SK-N-SH (cell line): Measurements from ENCODE around the gene LCN9. TPM values are rescaled to one million over a fixed set of nuclear protein-coding genes. Genes with fewer than 3 reads are reported as not detected.

ENCODE experiments used
- CTCF ChIA-PET: fragments of 300-600, 350-600 bp; formaldehyde crosslinking; extraction: SDS; loops from one replicate; lab custom pipeline; 2021; lab: Yijun Ruan, JAX
- POLR2A ChIA-PET: fragments of 350-600 bp; sonication (Branson Sonifier 250); formaldehyde crosslinking; extraction: SDS; loops from one replicate; lab custom pipeline; 2020; ENCODE audit warnings: antibody characterized with exemption, inconsistent platforms; lab: Yijun Ruan, JAX
- DNase-seq: peaks from one replicate; pipeline ENCODE4 v3.0.0; 2012
- H2AFZ ChIP-seq: fragments of 200-600 bp; sonication (generic); 2 replicates; pipeline ENCODE4 v1.8.1; 2016; ENCODE audit warnings: antibody characterized with exemption, mild to moderate bottlenecking, low read depth
- H3F3A ChIP-seq: fragments of 200-600 bp; sonication (generic); replicated peaks from 2 replicates; pipeline ENCODE3; 2016; ENCODE audit warnings: antibody characterized with exemption, mild to moderate bottlenecking; ENCODE audit not compliant: insufficient read depth
- H3K27ac ChIP-seq, 2 experiments: fragments of 200-500 bp in 1 of 2; fragments of 200-600 bp in 1 of 2; sonication (Bioruptor generic) in 1 of 2; sonication (generic), shearing (Covaris generic) in 1 of 2; 2 replicates each; pipeline versions ENCODE4 v1.5.1 to v1.6.1; 2014 to 2016; ENCODE audit warnings: low read depth in 2 of 2, inconsistent platforms in 1 of 2, low read length in 1 of 2, mild to moderate bottlenecking in 1 of 2, mixed read lengths in 1 of 2
- H3K27me3 ChIP-seq: fragments of 200-600 bp; sonication (generic), shearing (Covaris generic); 2 replicates; pipeline ENCODE4 v1.6.1; 2016; ENCODE audit warnings: mixed run types; ENCODE audit not compliant: insufficient read depth
- H3K36me3 ChIP-seq, 2 experiments: fragments of 200-500 bp in 1 of 2; fragments of 200-600 bp in 1 of 2; sonication (Bioruptor generic) in 1 of 2; sonication (generic) in 1 of 2; replicated peaks in 1 of 2; 2 replicates each; pipeline versions ENCODE3 to v1.5.1; 2014 to 2016; ENCODE audit warnings: low read length in 1 of 2, mild to moderate bottlenecking in 1 of 2; ENCODE audit not compliant: insufficient read depth in 2 of 2, control insufficient read depth in 1 of 2
- H3K4me1 ChIP-seq, 2 experiments: fragments of 200-500 bp in 1 of 2; fragments of 200-600 bp in 1 of 2; sonication (Bioruptor generic) in 1 of 2; sonication (generic), shearing (Covaris generic) in 1 of 2; 2 replicates each; pipeline versions ENCODE4 v1.5.1 to v1.6.1; 2014 to 2016; ENCODE audit warnings: low read depth in 1 of 2, low read length in 1 of 2, mixed run types in 1 of 2; ENCODE audit not compliant: insufficient read depth in 2 of 2, control insufficient read depth in 1 of 2
- H3K4me2 ChIP-seq: fragments of 200-600 bp; sonication (generic), shearing (Covaris generic); 2 replicates; pipeline ENCODE4 v1.6.1; 2017; ENCODE audit warnings: mixed run types
- H3K4me3 ChIP-seq, 2 experiments: fragments of 200-500 bp in 1 of 2; fragments of 200-600 bp in 1 of 2; sonication (Bioruptor generic) in 1 of 2; sonication (generic), shearing (Covaris generic) in 1 of 2; 2 replicates each; pipeline versions ENCODE4 v1.5.1 to v1.8.1; 2014 to 2016; ENCODE audit warnings: low read depth in 2 of 2, inconsistent platforms in 1 of 2, low read length in 1 of 2, mild to moderate bottlenecking in 1 of 2, mixed read lengths in 1 of 2, moderate library complexity in 1 of 2
- H3K79me2 ChIP-seq: fragments of 200-600 bp; sonication (generic); 2 replicates; pipeline ENCODE4 v1.8.1; 2017; ENCODE audit warnings: mild to moderate bottlenecking; ENCODE audit not compliant: insufficient read depth
- H3K9ac ChIP-seq: fragments of 200-600 bp; sonication (generic); 2 replicates; pipeline ENCODE4 v1.6.1; 2017; ENCODE audit warnings: mixed run types
- H3K9me2 ChIP-seq: fragments of 200-600 bp; sonication (generic); 2 replicates; pipeline ENCODE4 v1.6.1; 2017; ENCODE audit warnings: mixed run types
- H3K9me3 ChIP-seq: fragments of 200-600 bp; sonication (generic); 2 replicates; pipeline ENCODE4 v1.6.1; 2017; ENCODE audit warnings: mixed run types, mild to moderate bottlenecking, moderate library complexity
- H4K20me1 ChIP-seq: fragments of 200-600 bp; sonication (generic); 2 replicates; pipeline ENCODE4 v1.6.1; 2017; ENCODE audit warnings: mild to moderate bottlenecking, mixed run types; ENCODE audit not compliant: insufficient read depth
- CHD2 ChIP-seq: fragments of 150-350 bp; IDR thresholded peaks from 2 replicates; pipeline ENCODE4 v1.6.1; 2018; ENCODE audit warnings: low read length; ENCODE audit not compliant: partially characterized antibody
- ELF1 ChIP-seq: IDR thresholded peaks from 2 replicates; pipeline ENCODE4 v1.4.0; 2012
- EP300 ChIP-seq, 2 experiments: IDR thresholded peaks; 2 replicates each; pipeline versions ENCODE4 v1.4.0 to v1.6.1; 2012; ENCODE audit warnings: borderline replicate concordance in 1 of 2, low read depth in 1 of 2, low read length in 1 of 2
- EZH2phosphoT487 ChIP-seq: fragments of 200-600 bp; sonication (generic); IDR thresholded peaks from 2 replicates; pipeline ENCODE4 v1.6.1; 2017; ENCODE audit warnings: low read depth, mixed run types, mild to moderate bottlenecking, antibody characterized with exemption, moderate library complexity, borderline replicate concordance
- FOSL2 ChIP-seq: IDR thresholded peaks from 2 replicates; pipeline ENCODE4 v1.4.0; 2012; ENCODE audit warnings: low read depth, mild to moderate bottlenecking, moderate library complexity, borderline replicate concordance
- GATA2 ChIP-seq: sonication (generic); formaldehyde crosslinking; IDR thresholded peaks from 2 replicates; pipeline ENCODE4 v1.5.0; 2020; ENCODE audit warnings: mild to moderate bottlenecking, missing genetic modification reagents
- JUND ChIP-seq: IDR thresholded peaks from 2 replicates; pipeline ENCODE4 v1.4.0; 2012
- NFIC ChIP-seq: IDR thresholded peaks from 2 replicates; pipeline ENCODE4 v1.4.0; 2012; ENCODE audit warnings: borderline replicate concordance
- POLR2AphosphoS5 ChIP-seq: IDR thresholded peaks from 2 replicates; pipeline ENCODE4 v1.6.1; 2012; ENCODE audit warnings: low read depth, low read length
- RAD21 ChIP-seq: IDR thresholded peaks from 2 replicates; pipeline ENCODE4 v1.6.1; 2012; ENCODE audit warnings: mild to moderate bottlenecking, low read length
- RCOR1 ChIP-seq: fragments of 150-350 bp; IDR thresholded peaks from 2 replicates; pipeline ENCODE4 v1.6.1; 2017; ENCODE audit warnings: antibody characterized with exemption, low read length
- RFX5 ChIP-seq: IDR thresholded peaks from 2 replicates; pipeline ENCODE4 v1.6.1; 2012; ENCODE audit warnings: mild to moderate bottlenecking, improper control_type of control experiment, low read length
- RXRA ChIP-seq: IDR thresholded peaks from 2 replicates; pipeline ENCODE4 v1.4.0; 2012; ENCODE audit warnings: low read depth, mild to moderate bottlenecking, borderline replicate concordance
- SIN3A ChIP-seq: IDR thresholded peaks from 2 replicates; pipeline ENCODE4 v1.6.1; 2012; ENCODE audit warnings: low read depth, mild to moderate bottlenecking, low read length, moderate library complexity, borderline replicate concordance
- SMC3 ChIP-seq: IDR thresholded peaks from 2 replicates; pipeline ENCODE4 v1.6.1; 2012; ENCODE audit warnings: low read depth, low read length, improper control_type of control experiment
- TAF1 ChIP-seq: IDR thresholded peaks from 2 replicates; pipeline ENCODE4 v1.6.1; 2012; ENCODE audit warnings: low read depth, mild to moderate bottlenecking, low read length, moderate library complexity, borderline replicate concordance
- TEAD4 ChIP-seq: IDR thresholded peaks from 2 replicates; pipeline ENCODE4 v1.4.0; 2012; ENCODE audit warnings: mild to moderate bottlenecking, borderline replicate concordance; ENCODE audit not compliant: insufficient read depth
- WGBS: methylation state at CpG from one replicate; pipeline ENCODE4 v1.1.6; 2017; ENCODE audit warnings: low lambda C conversion rate; 5-methylcytosine and 5-hydroxymethylcytosine counted together
- polyA plus RNA-seq, 3 experiments: library from polyadenylated mRNA; depleted of rRNA; stranded (reverse); fragments of >200 nt; gene quantifications; 2 replicates each; pipeline ENCODE4 v1.2.3, GENCODE V29; 2012
- TF ChIP-seq, protein P1 (sequence below): IDR thresholded peaks from 2 replicates; pipeline ENCODE4 v1.6.1; 2012; ENCODE audit warnings: mild to moderate bottlenecking, low read depth, low read length, moderate library complexity
- TF ChIP-seq, protein P2 (sequence below): IDR thresholded peaks from 2 replicates; pipeline ENCODE4 v1.4.0; 2012; ENCODE audit warnings: low read depth, borderline replicate concordance

Gene LCN9
- polyA plus RNA-seq, 1 of the 3 experiments (the other 2 are of a cell fraction), result not detected

DNA sequence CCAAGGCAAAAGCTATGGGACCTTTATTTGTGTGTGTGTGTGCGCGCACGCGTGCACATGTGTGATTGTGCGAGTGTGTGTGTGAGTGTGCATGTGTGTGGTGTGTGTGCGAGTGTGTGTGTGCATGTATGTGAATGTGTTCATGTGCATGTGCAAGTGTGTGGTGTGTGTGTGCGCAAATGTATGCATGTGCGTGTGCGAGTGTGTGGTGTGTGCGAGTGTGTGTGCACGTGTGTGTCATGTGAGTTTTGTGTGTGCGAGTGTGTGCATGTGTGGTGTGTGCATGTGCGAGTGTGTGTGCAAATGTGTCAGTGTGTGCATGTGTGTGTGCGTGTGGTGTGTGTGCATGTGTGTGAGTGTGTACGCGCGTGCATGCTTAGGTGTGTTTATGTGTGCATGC is 12.7 kb upstream of the LCN9 start:
- no peak for DNase-seq
- Histone ChIP-seq H3K9me3 (no peaks in the 10 kb centered on the region), H3K4me1 (no peaks in the 10 kb centered on the region; a peak in 1 of 4 replicates), H3K9ac (no peak overlapping the region), H3K4me2 (no peak overlapping the region), H2AFZ (no peak overlapping the region), H3K79me2 (no peaks in the 10 kb centered on the region), H3K27ac (no peak overlapping the region), H3K27me3 (no peaks in the 10 kb centered on the region), H3K4me3 (no peak overlapping the region), H4K20me1 (no peaks in the 10 kb centered on the region), H3K36me3 (no peaks in the 10 kb centered on the region), H3K9me2 (no peaks in the 10 kb centered on the region), H3F3A (no peaks in the 10 kb centered on the region)
- CTCF ChIA-PET, result no interaction called here
- POLR2A ChIA-PET, result no interaction called here
- TF ChIP-seq EZH2phosphoT487, result no peak
- no peak for TF ChIP-seq POLR2AphosphoS5
- 69% methylated on average over 17 of the region's 17 CpGs for WGBS

DNA sequence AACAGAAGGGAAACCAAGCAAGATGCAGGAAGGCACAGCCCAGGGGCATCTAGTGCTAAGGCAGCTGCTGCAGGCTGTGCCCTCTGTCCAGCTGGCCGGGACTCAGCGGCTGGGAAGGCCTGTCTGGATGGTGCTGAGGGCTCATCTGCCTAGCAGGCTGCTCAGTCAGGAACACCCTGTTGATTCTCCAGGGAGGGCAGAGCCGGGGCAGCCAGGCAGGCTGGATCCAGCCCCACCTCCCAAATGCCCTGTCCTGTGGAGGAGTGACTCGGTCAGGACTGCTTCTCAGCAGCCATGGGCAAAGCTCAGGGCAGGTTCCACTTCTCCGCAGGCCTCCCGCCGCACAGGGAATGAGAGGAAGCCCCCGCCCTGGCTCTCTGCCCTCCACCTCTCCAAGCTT is 7.8 kb upstream of the LCN9 start:
- ChIA-PET POLR2A (no interaction called here), CTCF (no interaction called here)
- no peaks in the 10 kb centered on the region for H3K36me3 ChIP-seq
- H3K9ac ChIP-seq, result no peak overlapping the region
- no peaks in the 10 kb centered on the region for H4K20me1 ChIP-seq
- H2AFZ ChIP-seq, result no peak overlapping the region
- no peak overlapping the region for H3K4me2 ChIP-seq
- no peaks in the 10 kb centered on the region for H3K79me2 ChIP-seq
- no peaks in the 10 kb centered on the region for H3F3A ChIP-seq
- no peaks in the 10 kb centered on the region for H3K27me3 ChIP-seq
- WGBS, result no CpG with 5 or more reads among the region's 8 CpGs
- no peak overlapping the region for H3K27ac ChIP-seq
- no peaks in the 10 kb centered on the region for H3K9me2 ChIP-seq
- H3K9me3 ChIP-seq, result no peaks in the 10 kb centered on the region
- no peaks in the 10 kb centered on the region; a peak in 1 of 4 replicates for H3K4me1 ChIP-seq
- H3K4me3 ChIP-seq, result no peak overlapping the region
- DNase-seq, result peak; percentile 34
- no peak for TF ChIP-seq POLR2AphosphoS5
- no peak for TF ChIP-seq SMC3
- no peak for TF ChIP-seq RCOR1
- no peak for TF ChIP-seq EZH2phosphoT487
- TF ChIP-seq ELF1, result no peak
- TF ChIP-seq CHD2, result no peak
- TF ChIP-seq RAD21, result no peak
- TF ChIP-seq JUND, result no peak
- TF ChIP-seq, protein P1, sequence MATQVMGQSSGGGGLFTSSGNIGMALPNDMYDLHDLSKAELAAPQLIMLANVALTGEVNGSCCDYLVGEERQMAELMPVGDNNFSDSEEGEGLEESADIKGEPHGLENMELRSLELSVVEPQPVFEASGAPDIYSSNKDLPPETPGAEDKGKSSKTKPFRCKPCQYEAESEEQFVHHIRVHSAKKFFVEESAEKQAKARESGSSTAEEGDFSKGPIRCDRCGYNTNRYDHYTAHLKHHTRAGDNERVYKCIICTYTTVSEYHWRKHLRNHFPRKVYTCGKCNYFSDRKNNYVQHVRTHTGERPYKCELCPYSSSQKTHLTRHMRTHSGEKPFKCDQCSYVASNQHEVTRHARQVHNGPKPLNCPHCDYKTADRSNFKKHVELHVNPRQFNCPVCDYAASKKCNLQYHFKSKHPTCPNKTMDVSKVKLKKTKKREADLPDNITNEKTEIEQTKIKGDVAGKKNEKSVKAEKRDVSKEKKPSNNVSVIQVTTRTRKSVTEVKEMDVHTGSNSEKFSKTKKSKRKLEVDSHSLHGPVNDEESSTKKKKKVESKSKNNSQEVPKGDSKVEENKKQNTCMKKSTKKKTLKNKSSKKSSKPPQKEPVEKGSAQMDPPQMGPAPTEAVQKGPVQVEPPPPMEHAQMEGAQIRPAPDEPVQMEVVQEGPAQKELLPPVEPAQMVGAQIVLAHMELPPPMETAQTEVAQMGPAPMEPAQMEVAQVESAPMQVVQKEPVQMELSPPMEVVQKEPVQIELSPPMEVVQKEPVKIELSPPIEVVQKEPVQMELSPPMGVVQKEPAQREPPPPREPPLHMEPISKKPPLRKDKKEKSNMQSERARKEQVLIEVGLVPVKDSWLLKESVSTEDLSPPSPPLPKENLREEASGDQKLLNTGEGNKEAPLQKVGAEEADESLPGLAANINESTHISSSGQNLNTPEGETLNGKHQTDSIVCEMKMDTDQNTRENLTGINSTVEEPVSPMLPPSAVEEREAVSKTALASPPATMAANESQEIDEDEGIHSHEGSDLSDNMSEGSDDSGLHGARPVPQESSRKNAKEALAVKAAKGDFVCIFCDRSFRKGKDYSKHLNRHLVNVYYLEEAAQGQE, result no peak
- TF ChIP-seq, protein P2, sequence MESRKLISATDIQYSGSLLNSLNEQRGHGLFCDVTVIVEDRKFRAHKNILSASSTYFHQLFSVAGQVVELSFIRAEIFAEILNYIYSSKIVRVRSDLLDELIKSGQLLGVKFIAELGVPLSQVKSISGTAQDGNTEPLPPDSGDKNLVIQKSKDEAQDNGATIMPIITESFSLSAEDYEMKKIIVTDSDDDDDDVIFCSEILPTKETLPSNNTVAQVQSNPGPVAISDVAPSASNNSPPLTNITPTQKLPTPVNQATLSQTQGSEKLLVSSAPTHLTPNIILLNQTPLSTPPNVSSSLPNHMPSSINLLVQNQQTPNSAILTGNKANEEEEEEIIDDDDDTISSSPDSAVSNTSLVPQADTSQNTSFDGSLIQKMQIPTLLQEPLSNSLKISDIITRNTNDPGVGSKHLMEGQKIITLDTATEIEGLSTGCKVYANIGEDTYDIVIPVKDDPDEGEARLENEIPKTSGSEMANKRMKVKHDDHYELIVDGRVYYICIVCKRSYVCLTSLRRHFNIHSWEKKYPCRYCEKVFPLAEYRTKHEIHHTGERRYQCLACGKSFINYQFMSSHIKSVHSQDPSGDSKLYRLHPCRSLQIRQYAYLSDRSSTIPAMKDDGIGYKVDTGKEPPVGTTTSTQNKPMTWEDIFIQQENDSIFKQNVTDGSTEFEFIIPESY, result no peak
- no peak for TF ChIP-seq SIN3A
- no peak for TF ChIP-seq RXRA
- TF ChIP-seq GATA2 (CRISPR knock-in tag), result no peak
- no peak for TF ChIP-seq EP300 (IDR thresholded peaks at IDR 0.05; ENCODE audit: borderline replicate concordance in 1 of 2, low read depth in 1 of 2, low read length in 1 of 2)
- TF ChIP-seq FOSL2, result no peak
- no peak for TF ChIP-seq TEAD4
- TF ChIP-seq NFIC, result no peak
- TF ChIP-seq TAF1, result no peak
- no peak for TF ChIP-seq RFX5
- TF ChIP-seq, all 33 proteins: peak for 0
